Neural cell (in vitro differentiated cells): ENCODE results near the gene NCBP1. TPM values are rescaled to one million over a fixed set of nuclear protein-coding genes. Genes with fewer than 3 reads are reported as not detected.
A peak's percentile ranks its signal among the peaks of the same experiment; 100 is the strongest.

ENCODE experiments used
- H2AFZ ChIP-seq: fragments of 200-600, 300-800 bp; sonication (generic), shearing (Covaris generic); 2 replicates; pipeline ENCODE4 v1.6.0; 2014; ENCODE audit warnings: low read depth, mild to moderate bottlenecking, antibody characterized with exemption, low read length, moderate library complexity
- H3F3A ChIP-seq: fragments of 200-600 bp; shearing (Covaris generic); 2 replicates; pipeline ENCODE4 v1.6.1; 2016; ENCODE audit warnings: mild to moderate bottlenecking, moderate library complexity, mixed read lengths, antibody characterized with exemption, low read length; ENCODE audit not compliant: insufficient read depth, poor library complexity, severe bottlenecking
- H3K27ac ChIP-seq: fragments of 200-600, 300-800 bp; sonication (generic), shearing (Covaris generic); 2 replicates; pipeline ENCODE4 v1.5.1; 2014; ENCODE audit warnings: mild to moderate bottlenecking, low read length, moderate library complexity
- H3K27me3 ChIP-seq: fragments of 300-800, 200-600 bp; sonication (generic), shearing (Covaris generic); 2 replicates; pipeline ENCODE4 v1.6.0; 2014; ENCODE audit warnings: mild to moderate bottlenecking, low read depth, low read length, moderate library complexity; ENCODE audit not compliant: insufficient read depth
- H3K36me3 ChIP-seq: fragments of 300-800, 200-600 bp; sonication (generic), shearing (Covaris generic); 2 replicates; pipeline ENCODE4 v1.5.1; 2014; ENCODE audit warnings: mild to moderate bottlenecking, antibody characterized with exemption, low read length, moderate library complexity; ENCODE audit not compliant: insufficient read depth
- H3K4me2 ChIP-seq: fragments of 300-800, 200-600 bp; sonication (generic), shearing (Covaris generic); 2 replicates; pipeline ENCODE4 v1.6.0; 2014; ENCODE audit warnings: mild to moderate bottlenecking, low read length
- H3K4me3 ChIP-seq: fragments of 300-800, 200-600 bp; sonication (generic), shearing (Covaris generic); 2 replicates; pipeline ENCODE4 v1.5.1; 2014; ENCODE audit warnings: mild to moderate bottlenecking, low read length, moderate library complexity
- H3K79me2 ChIP-seq: fragments of 200-600 bp; shearing (Covaris generic); replicated peaks from 2 replicates; pipeline ENCODE4 v1.6.0; 2014; ENCODE audit warnings: mild to moderate bottlenecking, low read length, moderate library complexity; ENCODE audit not compliant: insufficient read depth
- H3K9ac ChIP-seq: fragments of 300-800, 200-600 bp; sonication (generic), shearing (Covaris generic); 2 replicates; pipeline ENCODE4 v1.6.1; 2016; ENCODE audit warnings: mild to moderate bottlenecking, low read length, mixed read lengths
- H3K9me2 ChIP-seq: fragments of 200-600 bp; shearing (Covaris generic); 2 replicates; pipeline ENCODE4 v1.6.1; 2016; ENCODE audit warnings: mild to moderate bottlenecking, low read length, mixed read lengths; ENCODE audit not compliant: insufficient read depth
- H3K9me3 ChIP-seq: fragments of 200-600, 300-800 bp; sonication (generic), shearing (Covaris generic); 2 replicates; pipeline ENCODE4 v1.6.1; 2016; ENCODE audit warnings: mild to moderate bottlenecking, mixed run types, low read length, moderate library complexity, mixed read lengths
- H4K20me1 ChIP-seq: fragments of 200-600 bp; shearing (Covaris generic); 2 replicates; pipeline ENCODE4 v1.6.1; 2016; ENCODE audit warnings: mild to moderate bottlenecking, mixed run types; ENCODE audit not compliant: insufficient read depth
- CTCF ChIP-seq: fragments of 450-650 bp; IDR thresholded peaks from 2 replicates; pipeline ENCODE4 v1.5.1; 2014; ENCODE audit warnings: antibody characterized with exemption, mild to moderate bottlenecking, moderate library complexity; ENCODE audit not compliant: poor library complexity, severe bottlenecking
- EP300 ChIP-seq: fragments of 450-650 bp; conservative IDR thresholded peaks from 2 replicates; pipeline ENCODE4 v1.6.1; 2014; ENCODE audit warnings: antibody characterized with exemption, mild to moderate bottlenecking, moderate library complexity; ENCODE audit not compliant: poor library complexity, severe bottlenecking
- EZH2 ChIP-seq: fragments of 200-600, 300-800 bp; shearing (Covaris generic), sonication (generic); IDR thresholded peaks from 2 replicates; pipeline ENCODE4 v1.6.1; 2014; ENCODE audit warnings: antibody characterized with exemption, low read length, borderline replicate concordance, mild to moderate bottlenecking; ENCODE audit not compliant: insufficient read depth, poor library complexity, severe bottlenecking
- MXI1 ChIP-seq: fragments of 450-650 bp; conservative IDR thresholded peaks from 2 replicates; pipeline ENCODE4 v1.6.1; 2014; ENCODE audit warnings: antibody characterized with exemption, mild to moderate bottlenecking; ENCODE audit not compliant: poor library complexity, severe bottlenecking
- POLR2AphosphoS5 ChIP-seq: IDR thresholded peaks from 2 replicates; pipeline ENCODE4 v1.6.1; 2012
- RAD21 ChIP-seq: fragments of 450-650 bp; conservative IDR thresholded peaks from 2 replicates; pipeline ENCODE4 v1.6.1; 2014; ENCODE audit warnings: antibody characterized with exemption, mild to moderate bottlenecking, moderate library complexity
- REST ChIP-seq: IDR thresholded peaks from 2 replicates; pipeline ENCODE4 v1.6.1; 2012; ENCODE audit warnings: borderline replicate concordance
- SMC3 ChIP-seq: fragments of 450-650 bp; conservative IDR thresholded peaks from 2 replicates; pipeline ENCODE4 v1.6.1; 2014; ENCODE audit warnings: antibody characterized with exemption, mild to moderate bottlenecking, moderate library complexity; ENCODE audit not compliant: poor library complexity
- TAF1 ChIP-seq: IDR thresholded peaks from 2 replicates; pipeline ENCODE4 v1.6.1; 2012; ENCODE audit warnings: low read depth
- polyA plus RNA-seq: library from polyadenylated mRNA; depleted of rRNA; stranded (reverse); fragments of >200 nt; gene quantifications from 2 replicates; pipeline ENCODE4 v1.2.3, GENCODE V29; 2014

Gene NCBP1
- polyA plus RNA-seq, 1 donor from 2014 or later: 30.6 TPM

DNA sequence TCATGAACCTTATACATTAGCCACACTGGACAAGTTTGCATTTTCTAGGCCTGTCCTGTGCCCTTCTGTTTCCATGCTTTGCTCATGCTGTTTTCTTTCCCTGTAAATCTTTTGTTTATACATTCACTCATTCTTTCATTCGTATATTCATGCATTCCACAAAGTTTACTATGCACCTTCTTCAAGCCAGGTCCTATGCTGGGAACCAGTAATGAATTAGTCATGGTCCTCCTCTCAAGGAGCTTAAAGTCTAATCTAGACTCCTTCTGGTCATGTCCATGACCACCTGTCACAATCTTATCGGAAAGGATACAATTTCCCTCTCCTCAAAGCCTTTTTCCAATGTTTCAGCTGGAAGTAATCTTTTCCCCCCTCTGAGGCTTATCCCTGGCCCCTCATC, 72.6 kb downstream of the NCBP1 start:
- no peak overlapping the region for H2AFZ ChIP-seq
- no peak for TF ChIP-seq TAF1
- no peak for TF ChIP-seq REST
- no peak for TF ChIP-seq SMC3
- TF ChIP-seq RAD21: no peak
- TF ChIP-seq MXI1: no peak
- no peak for TF ChIP-seq EZH2
- TF ChIP-seq EP300: no peak
- no peak for TF ChIP-seq POLR2AphosphoS5
- no peak for TF ChIP-seq CTCF
- no peaks in the 10 kb centered on the region for H3K79me2 ChIP-seq
- H3K27ac ChIP-seq: no peak overlapping the region
- no peak overlapping the region for H3K4me3 ChIP-seq
- H3K9me2 ChIP-seq: no peaks in the 10 kb centered on the region
- H3F3A ChIP-seq: no peaks in the 10 kb centered on the region
- no peaks in the 10 kb centered on the region for H4K20me1 ChIP-seq
- no peak overlapping the region for H3K9ac ChIP-seq
- no peaks in the 10 kb centered on the region for H3K9me3 ChIP-seq
- no peaks in the 10 kb centered on the region for H3K36me3 ChIP-seq
- no peak overlapping the region for H3K4me2 ChIP-seq
- H3K27me3 ChIP-seq: no peaks in the 10 kb centered on the region

GRCh38 chr9:97710356-97711222, 77.0 kb downstream of the NCBP1 start:
- no peak overlapping the region for H3K27ac ChIP-seq
- no peaks in the 10 kb centered on the region for H4K20me1 ChIP-seq
- peak overlapping the region; percentile 25 for H3K4me3 ChIP-seq
- H3K79me2 ChIP-seq: no peaks in the 10 kb centered on the region
- no peak overlapping the region for H2AFZ ChIP-seq
- no peaks in the 10 kb centered on the region for H3K36me3 ChIP-seq
- H3K9me3 ChIP-seq: no peaks in the 10 kb centered on the region
- H3K4me2 ChIP-seq: no peak overlapping the region
- no peak for TF ChIP-seq REST
- TF ChIP-seq EZH2: no peak
- peak; percentile 78 for TF ChIP-seq SMC3
- no peak for TF ChIP-seq POLR2AphosphoS5
- TF ChIP-seq MXI1: peak; percentile 0
- TF ChIP-seq RAD21: peak; percentile 85
- no peak for TF ChIP-seq TAF1
- TF ChIP-seq CTCF: peak; percentile 89
- no peak for TF ChIP-seq EP300
- H3K9me2 ChIP-seq: no peaks in the 10 kb centered on the region
- H3K9ac ChIP-seq: no peak overlapping the region
- no peaks in the 10 kb centered on the region for H3K27me3 ChIP-seq
- no peaks in the 10 kb centered on the region for H3F3A ChIP-seq
